HL-60 (cell line): ENCODE results near the gene SLC2A4RG.

ENCODE experiments used
- DNase-seq, 2 experiments: peaks; one replicate each; pipeline ENCODE4 v3.0.0-alpha.2; 2010 to 2020; ENCODE audit warnings: low read depth in 1 of 2, low spot score in 1 of 2
- H3K27ac ChIP-seq: fragments of 250-450 bp; sonication (Bioruptor Pico); replicated peaks from 2 replicates; pipeline ENCODE4 v1.5.1; 2020; ENCODE audit warnings: mild to moderate bottlenecking, moderate library complexity
- H3K27me3 ChIP-seq: fragments of 250-450 bp; sonication (Bioruptor Pico); 2 replicates; pipeline ENCODE4 v1.5.1; 2021; ENCODE audit warnings: mild to moderate bottlenecking, moderate library complexity; ENCODE audit not compliant: insufficient read depth, poor library complexity, severe bottlenecking
- H3K4me3 ChIP-seq: replicated peaks from 2 replicates; pipeline ENCODE4 v1.5.1; 2011; ENCODE audit warnings: mild to moderate bottlenecking, control low read depth, low read length; ENCODE audit not compliant: insufficient read depth
- GABPA ChIP-seq: IDR thresholded peaks from 2 replicates; pipeline ENCODE4 v1.6.1; 2012; ENCODE audit warnings: low read depth
- POLR2AphosphoS5 ChIP-seq: IDR thresholded peaks from 2 replicates; pipeline ENCODE4 v1.6.1; 2012; ENCODE audit warnings: low read depth
- SPI1 ChIP-seq: IDR thresholded peaks from 2 replicates; pipeline ENCODE4 v1.6.1; 2012; ENCODE audit warnings: low read depth, mild to moderate bottlenecking, borderline replicate concordance
- TF ChIP-seq, protein P1 (sequence below): IDR thresholded peaks from 2 replicates; pipeline ENCODE4 v1.6.1; 2012; ENCODE audit warnings: low read depth; ENCODE audit not compliant: insufficient replicate concordance
- TF ChIP-seq, protein P2 (sequence below): IDR thresholded peaks from one replicate; pipeline ENCODE4 v1.5.1; 2011; ENCODE audit warnings: low read length, control low read depth, inconsistent platforms; ENCODE audit not compliant: insufficient read depth

SLC2A4RG gene

DNA sequence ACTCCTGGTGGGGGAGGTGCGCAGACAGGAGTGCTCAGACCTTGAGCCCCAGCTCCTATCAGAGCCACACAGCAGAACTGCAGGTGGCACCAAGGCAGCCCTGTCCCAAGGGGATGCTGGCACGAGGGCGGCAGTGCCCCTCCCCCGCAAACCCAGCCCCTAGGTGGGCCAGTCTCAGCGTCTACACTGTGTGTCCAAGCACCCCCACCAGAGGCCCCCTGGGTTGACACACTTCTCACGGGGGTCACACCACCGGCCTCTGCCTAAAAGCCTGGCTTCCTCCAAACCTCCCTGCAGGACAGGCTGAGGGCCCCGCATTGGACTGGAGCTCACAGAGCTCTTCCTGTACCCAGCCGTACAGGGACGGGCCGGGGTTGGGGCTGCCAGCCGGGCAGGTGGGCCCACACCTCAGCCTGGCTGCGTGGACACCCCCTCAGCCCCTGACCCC lies 8.1 kb downstream of the SLC2A4RG start:
- Histone ChIP-seq H3K27me3 (no peaks in the 10 kb centered on the region), H3K4me3 (no peak overlapping the region), H3K27ac (no peak overlapping the region)
- TF ChIP-seq, protein P1, sequence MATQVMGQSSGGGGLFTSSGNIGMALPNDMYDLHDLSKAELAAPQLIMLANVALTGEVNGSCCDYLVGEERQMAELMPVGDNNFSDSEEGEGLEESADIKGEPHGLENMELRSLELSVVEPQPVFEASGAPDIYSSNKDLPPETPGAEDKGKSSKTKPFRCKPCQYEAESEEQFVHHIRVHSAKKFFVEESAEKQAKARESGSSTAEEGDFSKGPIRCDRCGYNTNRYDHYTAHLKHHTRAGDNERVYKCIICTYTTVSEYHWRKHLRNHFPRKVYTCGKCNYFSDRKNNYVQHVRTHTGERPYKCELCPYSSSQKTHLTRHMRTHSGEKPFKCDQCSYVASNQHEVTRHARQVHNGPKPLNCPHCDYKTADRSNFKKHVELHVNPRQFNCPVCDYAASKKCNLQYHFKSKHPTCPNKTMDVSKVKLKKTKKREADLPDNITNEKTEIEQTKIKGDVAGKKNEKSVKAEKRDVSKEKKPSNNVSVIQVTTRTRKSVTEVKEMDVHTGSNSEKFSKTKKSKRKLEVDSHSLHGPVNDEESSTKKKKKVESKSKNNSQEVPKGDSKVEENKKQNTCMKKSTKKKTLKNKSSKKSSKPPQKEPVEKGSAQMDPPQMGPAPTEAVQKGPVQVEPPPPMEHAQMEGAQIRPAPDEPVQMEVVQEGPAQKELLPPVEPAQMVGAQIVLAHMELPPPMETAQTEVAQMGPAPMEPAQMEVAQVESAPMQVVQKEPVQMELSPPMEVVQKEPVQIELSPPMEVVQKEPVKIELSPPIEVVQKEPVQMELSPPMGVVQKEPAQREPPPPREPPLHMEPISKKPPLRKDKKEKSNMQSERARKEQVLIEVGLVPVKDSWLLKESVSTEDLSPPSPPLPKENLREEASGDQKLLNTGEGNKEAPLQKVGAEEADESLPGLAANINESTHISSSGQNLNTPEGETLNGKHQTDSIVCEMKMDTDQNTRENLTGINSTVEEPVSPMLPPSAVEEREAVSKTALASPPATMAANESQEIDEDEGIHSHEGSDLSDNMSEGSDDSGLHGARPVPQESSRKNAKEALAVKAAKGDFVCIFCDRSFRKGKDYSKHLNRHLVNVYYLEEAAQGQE = no peak
- TF ChIP-seq POLR2AphosphoS5 = no peak
- no peak for TF ChIP-seq SPI1
- TF ChIP-seq, protein P2, sequence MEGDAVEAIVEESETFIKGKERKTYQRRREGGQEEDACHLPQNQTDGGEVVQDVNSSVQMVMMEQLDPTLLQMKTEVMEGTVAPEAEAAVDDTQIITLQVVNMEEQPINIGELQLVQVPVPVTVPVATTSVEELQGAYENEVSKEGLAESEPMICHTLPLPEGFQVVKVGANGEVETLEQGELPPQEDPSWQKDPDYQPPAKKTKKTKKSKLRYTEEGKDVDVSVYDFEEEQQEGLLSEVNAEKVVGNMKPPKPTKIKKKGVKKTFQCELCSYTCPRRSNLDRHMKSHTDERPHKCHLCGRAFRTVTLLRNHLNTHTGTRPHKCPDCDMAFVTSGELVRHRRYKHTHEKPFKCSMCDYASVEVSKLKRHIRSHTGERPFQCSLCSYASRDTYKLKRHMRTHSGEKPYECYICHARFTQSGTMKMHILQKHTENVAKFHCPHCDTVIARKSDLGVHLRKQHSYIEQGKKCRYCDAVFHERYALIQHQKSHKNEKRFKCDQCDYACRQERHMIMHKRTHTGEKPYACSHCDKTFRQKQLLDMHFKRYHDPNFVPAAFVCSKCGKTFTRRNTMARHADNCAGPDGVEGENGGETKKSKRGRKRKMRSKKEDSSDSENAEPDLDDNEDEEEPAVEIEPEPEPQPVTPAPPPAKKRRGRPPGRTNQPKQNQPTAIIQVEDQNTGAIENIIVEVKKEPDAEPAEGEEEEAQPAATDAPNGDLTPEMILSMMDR = no peak
- TF ChIP-seq GABPA = no peak
- DNase-seq = no peak

DNA sequence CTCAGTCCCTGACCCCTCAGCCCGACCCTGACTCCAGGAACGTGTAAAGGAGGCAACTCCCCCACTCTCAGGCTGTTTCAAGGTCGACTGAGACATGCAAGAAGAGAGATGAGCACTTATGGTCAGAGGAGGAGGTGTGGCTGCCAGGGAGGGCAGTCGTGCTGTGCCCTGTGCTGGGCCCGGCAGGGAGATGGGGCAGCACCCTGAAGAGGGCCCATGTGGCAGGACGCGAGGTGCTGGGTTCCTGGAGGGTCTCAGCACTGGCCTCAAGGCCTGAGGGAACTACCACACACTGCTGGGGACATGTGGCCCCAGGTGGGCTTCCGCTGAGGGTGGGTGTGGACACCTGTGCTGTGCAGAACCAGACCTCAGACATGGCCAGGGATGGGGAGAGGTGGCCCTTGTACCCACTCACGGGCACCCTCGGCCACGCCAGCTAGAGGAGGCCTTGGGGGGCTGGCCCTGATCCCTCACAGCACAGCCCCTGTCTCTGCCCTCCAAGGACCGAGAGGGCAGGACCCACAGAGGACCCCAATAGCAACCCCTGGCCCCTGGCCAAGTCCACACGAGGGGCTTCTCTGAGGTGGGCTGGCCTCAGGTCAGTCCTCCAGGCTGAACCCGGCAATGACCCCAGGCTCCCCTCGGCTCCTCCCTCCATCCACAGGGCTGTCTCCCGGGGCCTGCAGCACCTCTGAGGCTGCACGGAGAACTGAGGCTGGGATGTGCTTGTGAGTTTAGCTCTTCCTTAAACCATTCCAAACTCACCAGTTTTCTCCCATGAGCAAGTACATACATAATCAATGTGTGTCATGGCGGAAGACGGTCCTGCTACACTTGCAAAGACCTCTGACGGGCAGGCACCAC lies 8.7 kb downstream of the SLC2A4RG start:
- Histone ChIP-seq H3K27ac (no peak overlapping the region), H3K4me3 (no peak overlapping the region), H3K27me3 (no peaks in the 10 kb centered on the region)
- no peak for DNase-seq
- TF ChIP-seq, protein P1 = no peak
- TF ChIP-seq, protein P2 = no peak
- TF ChIP-seq POLR2AphosphoS5 (no peak), GABPA (no peak), SPI1 (no peak)

DNA sequence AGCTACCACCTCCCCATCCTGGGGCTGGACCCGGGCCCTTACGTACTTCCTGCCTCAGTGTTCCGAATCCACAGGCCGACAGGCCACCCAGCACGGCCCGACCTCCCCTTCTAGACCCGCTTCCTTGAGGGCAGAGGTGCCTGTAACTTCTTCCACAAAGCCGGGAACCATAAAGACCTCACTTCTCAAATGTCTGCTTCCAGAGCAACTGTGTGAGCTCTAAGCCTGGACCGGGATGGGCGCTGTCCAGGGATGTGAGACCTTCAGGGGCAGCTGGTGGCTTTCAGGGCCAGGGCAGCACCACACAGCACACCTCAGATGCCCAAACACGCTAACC lies 9.3 kb downstream of the SLC2A4RG start:
- peaks cover 2% of the 10 kb centered on the region for H3K27me3 ChIP-seq
- no peak overlapping the region for H3K4me3 ChIP-seq
- no peak for DNase-seq
- H3K27ac ChIP-seq = no peak overlapping the region
- TF ChIP-seq, protein P2 = no peak
- TF ChIP-seq POLR2AphosphoS5 = no peak
- TF ChIP-seq, protein P1 = no peak
- no peak for TF ChIP-seq GABPA
- no peak for TF ChIP-seq SPI1
